Aorta (tissue), 5 donors: ENCODE measurements around the gene AMBP. TPM values are rescaled to one million over a fixed set of nuclear protein-coding genes. Genes with fewer than 3 reads are reported as not detected.
A peak's percentile ranks its signal among the peaks of the same experiment; 100 is the strongest.
"Not testable (repeated sequence)": the region's sequence is repeated elsewhere in the genome, so short reads cannot be mapped to it uniquely, and the experiment has no call there.

Experiments used
- ATAC-seq: fragments of 200-7000 bp; cut with Tn5 transposase; one replicate; pipeline ENCODE4 v1.9.1; 2022; ENCODE audit warnings: moderate library complexity; ENCODE audit not compliant: low FRiP score
- DNase-seq, 2 donors: peaks; one replicate each; pipeline ENCODE4 v3.0.0-alpha.2; 2020
- H3K27ac ChIP-seq, 2 donors: one replicate each; pipeline ENCODE4 v1.5.1; 2013; ENCODE audit warnings: low read length in 2 of 2, mild to moderate bottlenecking in 2 of 2, moderate library complexity in 2 of 2, control low read depth in 1 of 2, inconsistent platforms in 1 of 2, low read depth in 1 of 2
- H3K27me3 ChIP-seq, 2 donors: one replicate each; pipeline ENCODE4 v1.6.1; 2013; ENCODE audit warnings: control low read depth in 1 of 2, low read length in 1 of 2, mild to moderate bottlenecking in 1 of 2, moderate library complexity in 1 of 2; ENCODE audit not compliant: insufficient read depth in 2 of 2, control insufficient read depth in 1 of 2
- H3K36me3 ChIP-seq, 2 donors: one replicate each; pipeline ENCODE4 v1.6.1; 2013; ENCODE audit warnings: control low read depth in 1 of 2, low read length in 1 of 2, mild to moderate bottlenecking in 1 of 2; ENCODE audit not compliant: insufficient read depth in 2 of 2, control insufficient read depth in 1 of 2
- H3K4me1 ChIP-seq, 2 donors: one replicate each; pipeline ENCODE4 v1.6.1; 2013; ENCODE audit warnings: low read length in 2 of 2, control low read depth in 1 of 2, mild to moderate bottlenecking in 1 of 2, moderate library complexity in 1 of 2; ENCODE audit not compliant: insufficient read depth in 2 of 2, control insufficient read depth in 1 of 2
- H3K4me3 ChIP-seq, 2 donors: one replicate each; pipeline ENCODE4 v1.5.1; 2013; ENCODE audit warnings: low read length in 2 of 2, control low read depth in 1 of 2, mild to moderate bottlenecking in 1 of 2
- H3K9me3 ChIP-seq: one replicate; pipeline ENCODE4 v1.6.1; 2013; ENCODE audit warnings: mild to moderate bottlenecking, low read length; ENCODE audit not compliant: control insufficient read depth
- WGBS, 2 donors: extraction: QIAGEN DNeasy Blood & Tissue Kit; methylation state at CpG; one replicate each; pipeline ENCODE4 v1.1.7; 2013; 5-methylcytosine and 5-hydroxymethylcytosine counted together
- intact Hi-C, 2 donors: fragments of 100-400 bp; cut with DNase I; formaldehyde crosslinking; loops; one replicate each; pipeline versions ENCODE4 v1.14.2 to v1.15.0; 2022
- polyA plus RNA-seq, 2 donors: library from polyadenylated mRNA; stranded (reverse); fragments of 200-250 nt; gene quantifications; one replicate each; pipeline ENCODE4 v1.2.3, GENCODE V29; 2013
- total RNA-seq, 2 donors: library from RNA; stranded (reverse); fragmentation: NEBNext Ultra II Directional; extraction: Animal tissue kit (Norgen Biotek cat#: 25700); gene quantifications; one replicate each; pipeline ENCODE4 v1.2.1, GENCODE V29; 2021
- donor health status: healthy with polysubstance abuse.
- donor health status: Bipolar disorder and iron deficiency.
- donor health status: DM: no; HTN: no; CAD: no.
- donor health status: DM: no; HTN: no; CAD: no.
- donor health status: DM: yes; HTN: yes; CAD: no.

The AMBP gene
- total and polyA plus RNA-seq, 4 donors = 0.50 TPM; not detected in 3

- no peaks in the 10 kb centered on the region for H3K27me3 ChIP-seq
- no peaks in the 10 kb centered on the region for H3K9me3 ChIP-seq
- H3K4me1 ChIP-seq = no peaks in the 10 kb centered on the region
- WGBS, 2 donors = 94 to 96% methylated on average over 4 of the region's 4 CpGs
- DNase-seq = no peak
- no peak overlapping the region for H3K4me3 ChIP-seq
- no peak overlapping the region for H3K27ac ChIP-seq
- ATAC-seq = no peak
- intact Hi-C loops = no loop called here
- no peaks in the 10 kb centered on the region for H3K36me3 ChIP-seq
These were observed 8.5 kb upstream of the AMBP start for GRCh38 chr9:114086607-114087006.

GRCh38 chr9:114086009-114086408 lies 7.9 kb upstream of the AMBP start:
- H3K27me3 ChIP-seq = no peaks in the 10 kb centered on the region
- no peak for DNase-seq
- H3K4me3 ChIP-seq = no peak overlapping the region
- WGBS, 2 donors = 95 to 97% methylated on average over 6 of the region's 6 CpGs
- H3K4me1 ChIP-seq = no peaks in the 10 kb centered on the region
- H3K27ac ChIP-seq = no peak overlapping the region
- no peaks in the 10 kb centered on the region for H3K36me3 ChIP-seq
- H3K9me3 ChIP-seq = no peaks in the 10 kb centered on the region
- no peak for ATAC-seq
- intact Hi-C loops = no loop called here

- 94 to 98% methylated on average over 9 of the region's 9 CpGs for WGBS, 2 donors
- no peak for DNase-seq
- no peaks in the 10 kb centered on the region for H3K27me3 ChIP-seq
- H3K9me3 ChIP-seq = no peaks in the 10 kb centered on the region
- H3K36me3 ChIP-seq = no peaks in the 10 kb centered on the region
- no peak overlapping the region for H3K27ac ChIP-seq
- H3K4me1 ChIP-seq = no peaks in the 10 kb centered on the region
- no peak overlapping the region for H3K4me3 ChIP-seq
- no peak for ATAC-seq
- intact Hi-C loops = no loop called here
These were observed 7.3 kb upstream of the AMBP start for GRCh38 chr9:114085387-114085789.

- Histone ChIP-seq H3K36me3 (no peaks in the 10 kb centered on the region), H3K27ac (no peak overlapping the region), H3K4me3 (no peak overlapping the region), H3K4me1 (no peaks in the 10 kb centered on the region), H3K9me3 (no peaks in the 10 kb centered on the region), H3K27me3 (no peaks in the 10 kb centered on the region)
- DNase-seq = no peak
- 87% methylated on average over 11 of the region's 11 CpGs for WGBS, 2 donors
- ATAC-seq = peak; percentile 44
- intact Hi-C loops = no loop called here
These were observed 6.4 kb upstream of the AMBP start for GRCh38 chr9:114084282-114085073.

GRCh38 chr9:114083666-114084065 lies 5.6 kb upstream of the AMBP start:
- ATAC-seq (no peak), DNase-seq (no peak)
- H3K27me3 ChIP-seq = no peaks in the 10 kb centered on the region
- WGBS, 2 donors = 93 to 94% methylated on average over 6 of the region's 6 CpGs
- intact Hi-C loops = loop anchor here in 1 of 2 donors (2.0 kb wide), 1 partner anchor 207 kb away; no protein-coding TSS in a partner anchor
- no peak overlapping the region for H3K27ac ChIP-seq
- H3K9me3 ChIP-seq = no peaks in the 10 kb centered on the region
- no peaks in the 10 kb centered on the region for H3K36me3 ChIP-seq
- H3K4me1 ChIP-seq = no peaks in the 10 kb centered on the region
- H3K4me3 ChIP-seq = no peak overlapping the region

- H3K4me3 ChIP-seq, H3K9me3 ChIP-seq, H3K36me3 ChIP-seq, H3K4me1 ChIP-seq, H3K27me3 ChIP-seq, H3K27ac ChIP-seq, DNase-seq, ATAC-seq: not testable (repeated sequence)
- intact Hi-C loops = loop anchor here in 1 of 2 donors (2.0 kb wide), 1 partner anchor 208 kb away; no protein-coding TSS in a partner anchor
- WGBS, 2 donors = 51 to 53% methylated on average over 13 of the region's 13 CpGs
These were observed 4.8 kb upstream of the AMBP start for GRCh38 chr9:114082763-114083412.

GRCh38 chr9:114082017-114082762 lies 4.1 kb upstream of the AMBP start:
- Histone ChIP-seq H3K27me3 (no peaks in the 10 kb centered on the region), H3K4me3 (no peak overlapping the region), H3K9me3 (no peaks in the 10 kb centered on the region), H3K4me1 (no peaks in the 10 kb centered on the region), H3K36me3 (no peaks in the 10 kb centered on the region), H3K27ac (no peak overlapping the region)
- intact Hi-C loops = loop anchor here in 1 of 2 donors (2.0 kb wide), 1 partner anchor 209 kb away; no protein-coding TSS in a partner anchor
- WGBS, 2 donors = 47 to 50% methylated on average over 10 of the region's 10 CpGs
- DNase-seq (peak; percentile 91 to 93), ATAC-seq (peak; percentile 84)

- H3K27me3 ChIP-seq = no peaks in the 10 kb centered on the region
- intact Hi-C loops = loop anchor here in 1 of 2 donors (2.0 kb wide), 1 partner anchor 209 kb away; no protein-coding TSS in a partner anchor
- no peak overlapping the region for H3K27ac ChIP-seq
- H3K9me3 ChIP-seq = no peaks in the 10 kb centered on the region
- H3K36me3 ChIP-seq = no peaks in the 10 kb centered on the region
- WGBS, 2 donors = 85 to 88% methylated on average over 6 of the region's 6 CpGs
- no peaks in the 10 kb centered on the region for H3K4me1 ChIP-seq
- no peak for ATAC-seq
- H3K4me3 ChIP-seq = no peak overlapping the region
- no peak for DNase-seq
These were observed 3.4 kb upstream of the AMBP start for GRCh38 chr9:114081441-114082016.
